Measurements from ENCODE around the gene GALNT15.

- TF ChIP-seq CTCF (IDR thresholded peaks at IDR 0.05) (no peak), POLR2AphosphoS5 (IDR thresholded peaks at IDR 0.05) (peak; percentile 62)
These were observed 6.9 kb downstream of the GALNT15 start for GRCh38 chr3:16181361-16181760.
